HL-60 (cell line): ENCODE measurements around the gene TAS2R39.

ENCODE experiments used
- DNase-seq, 2 experiments: peaks; one replicate each; pipeline ENCODE4 v3.0.0-alpha.2; 2010 to 2020; ENCODE audit warnings: low read depth in 1 of 2, low spot score in 1 of 2
- H3K27ac ChIP-seq: fragments of 250-450 bp; sonication (Bioruptor Pico); replicated peaks from 2 replicates; pipeline ENCODE4 v1.5.1; 2020; ENCODE audit warnings: mild to moderate bottlenecking, moderate library complexity
- H3K27me3 ChIP-seq: fragments of 250-450 bp; sonication (Bioruptor Pico); 2 replicates; pipeline ENCODE4 v1.5.1; 2021; ENCODE audit warnings: mild to moderate bottlenecking, moderate library complexity; ENCODE audit not compliant: insufficient read depth, poor library complexity, severe bottlenecking
- H3K4me3 ChIP-seq: replicated peaks from 2 replicates; pipeline ENCODE4 v1.5.1; 2011; ENCODE audit warnings: mild to moderate bottlenecking, control low read depth, low read length; ENCODE audit not compliant: insufficient read depth
- GABPA ChIP-seq: IDR thresholded peaks from 2 replicates; pipeline ENCODE4 v1.6.1; 2012; ENCODE audit warnings: low read depth
- POLR2AphosphoS5 ChIP-seq: IDR thresholded peaks from 2 replicates; pipeline ENCODE4 v1.6.1; 2012; ENCODE audit warnings: low read depth
- SPI1 ChIP-seq: IDR thresholded peaks from 2 replicates; pipeline ENCODE4 v1.6.1; 2012; ENCODE audit warnings: low read depth, mild to moderate bottlenecking, borderline replicate concordance
- TF ChIP-seq, protein P1 (sequence below): IDR thresholded peaks from one replicate; pipeline ENCODE4 v1.5.1; 2011; ENCODE audit warnings: low read length, control low read depth, inconsistent platforms; ENCODE audit not compliant: insufficient read depth
- TF ChIP-seq, protein P2 (sequence below): IDR thresholded peaks from 2 replicates; pipeline ENCODE4 v1.6.1; 2012; ENCODE audit warnings: low read depth; ENCODE audit not compliant: insufficient replicate concordance

The TAS2R39 gene

GRCh38 chr7:143225047-143225446 is 41.8 kb downstream of the TAS2R39 start:
- DNase-seq = no peak
- H3K27ac ChIP-seq = no peak overlapping the region

DNA sequence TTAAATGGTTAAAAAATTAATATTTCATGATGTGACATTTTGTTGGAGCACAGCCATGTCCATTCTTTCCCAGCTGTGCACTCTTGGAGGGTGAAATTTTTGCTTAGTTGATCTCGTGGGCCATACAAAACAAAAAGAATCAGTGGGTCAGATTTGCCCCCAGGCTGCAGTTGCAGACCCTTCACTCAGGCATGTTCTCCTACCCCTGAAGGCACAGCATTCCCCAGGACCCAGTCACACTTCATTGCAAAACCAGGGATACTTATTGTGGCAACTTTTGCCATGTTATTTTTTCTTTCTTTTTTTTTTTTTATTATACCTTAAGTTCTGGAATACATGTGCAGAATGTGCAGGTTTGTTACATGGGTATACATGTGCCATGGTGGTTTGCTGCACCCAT is 44.6 kb downstream of the TAS2R39 start:
- DNase-seq = no peak
- Histone ChIP-seq H3K4me3 (no peak overlapping the region), H3K27ac (no peak overlapping the region), H3K27me3 (no peaks in the 10 kb centered on the region)
- TF ChIP-seq SPI1 (no peak), GABPA (no peak), POLR2AphosphoS5 (no peak)
- TF ChIP-seq, protein P1, sequence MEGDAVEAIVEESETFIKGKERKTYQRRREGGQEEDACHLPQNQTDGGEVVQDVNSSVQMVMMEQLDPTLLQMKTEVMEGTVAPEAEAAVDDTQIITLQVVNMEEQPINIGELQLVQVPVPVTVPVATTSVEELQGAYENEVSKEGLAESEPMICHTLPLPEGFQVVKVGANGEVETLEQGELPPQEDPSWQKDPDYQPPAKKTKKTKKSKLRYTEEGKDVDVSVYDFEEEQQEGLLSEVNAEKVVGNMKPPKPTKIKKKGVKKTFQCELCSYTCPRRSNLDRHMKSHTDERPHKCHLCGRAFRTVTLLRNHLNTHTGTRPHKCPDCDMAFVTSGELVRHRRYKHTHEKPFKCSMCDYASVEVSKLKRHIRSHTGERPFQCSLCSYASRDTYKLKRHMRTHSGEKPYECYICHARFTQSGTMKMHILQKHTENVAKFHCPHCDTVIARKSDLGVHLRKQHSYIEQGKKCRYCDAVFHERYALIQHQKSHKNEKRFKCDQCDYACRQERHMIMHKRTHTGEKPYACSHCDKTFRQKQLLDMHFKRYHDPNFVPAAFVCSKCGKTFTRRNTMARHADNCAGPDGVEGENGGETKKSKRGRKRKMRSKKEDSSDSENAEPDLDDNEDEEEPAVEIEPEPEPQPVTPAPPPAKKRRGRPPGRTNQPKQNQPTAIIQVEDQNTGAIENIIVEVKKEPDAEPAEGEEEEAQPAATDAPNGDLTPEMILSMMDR = no peak
- TF ChIP-seq, protein P2, sequence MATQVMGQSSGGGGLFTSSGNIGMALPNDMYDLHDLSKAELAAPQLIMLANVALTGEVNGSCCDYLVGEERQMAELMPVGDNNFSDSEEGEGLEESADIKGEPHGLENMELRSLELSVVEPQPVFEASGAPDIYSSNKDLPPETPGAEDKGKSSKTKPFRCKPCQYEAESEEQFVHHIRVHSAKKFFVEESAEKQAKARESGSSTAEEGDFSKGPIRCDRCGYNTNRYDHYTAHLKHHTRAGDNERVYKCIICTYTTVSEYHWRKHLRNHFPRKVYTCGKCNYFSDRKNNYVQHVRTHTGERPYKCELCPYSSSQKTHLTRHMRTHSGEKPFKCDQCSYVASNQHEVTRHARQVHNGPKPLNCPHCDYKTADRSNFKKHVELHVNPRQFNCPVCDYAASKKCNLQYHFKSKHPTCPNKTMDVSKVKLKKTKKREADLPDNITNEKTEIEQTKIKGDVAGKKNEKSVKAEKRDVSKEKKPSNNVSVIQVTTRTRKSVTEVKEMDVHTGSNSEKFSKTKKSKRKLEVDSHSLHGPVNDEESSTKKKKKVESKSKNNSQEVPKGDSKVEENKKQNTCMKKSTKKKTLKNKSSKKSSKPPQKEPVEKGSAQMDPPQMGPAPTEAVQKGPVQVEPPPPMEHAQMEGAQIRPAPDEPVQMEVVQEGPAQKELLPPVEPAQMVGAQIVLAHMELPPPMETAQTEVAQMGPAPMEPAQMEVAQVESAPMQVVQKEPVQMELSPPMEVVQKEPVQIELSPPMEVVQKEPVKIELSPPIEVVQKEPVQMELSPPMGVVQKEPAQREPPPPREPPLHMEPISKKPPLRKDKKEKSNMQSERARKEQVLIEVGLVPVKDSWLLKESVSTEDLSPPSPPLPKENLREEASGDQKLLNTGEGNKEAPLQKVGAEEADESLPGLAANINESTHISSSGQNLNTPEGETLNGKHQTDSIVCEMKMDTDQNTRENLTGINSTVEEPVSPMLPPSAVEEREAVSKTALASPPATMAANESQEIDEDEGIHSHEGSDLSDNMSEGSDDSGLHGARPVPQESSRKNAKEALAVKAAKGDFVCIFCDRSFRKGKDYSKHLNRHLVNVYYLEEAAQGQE = no peak

More at GRCh38 chr7:143225047-143225446, 41.8 kb downstream of the TAS2R39 start:
- no peaks in the 10 kb centered on the region for H3K27me3 ChIP-seq
- TF ChIP-seq GABPA (no peak), SPI1 (no peak), POLR2AphosphoS5 (no peak)
- TF ChIP-seq, protein P2 = no peak
- TF ChIP-seq, protein P1 = no peak
- H3K4me3 ChIP-seq = no peak overlapping the region

DNA sequence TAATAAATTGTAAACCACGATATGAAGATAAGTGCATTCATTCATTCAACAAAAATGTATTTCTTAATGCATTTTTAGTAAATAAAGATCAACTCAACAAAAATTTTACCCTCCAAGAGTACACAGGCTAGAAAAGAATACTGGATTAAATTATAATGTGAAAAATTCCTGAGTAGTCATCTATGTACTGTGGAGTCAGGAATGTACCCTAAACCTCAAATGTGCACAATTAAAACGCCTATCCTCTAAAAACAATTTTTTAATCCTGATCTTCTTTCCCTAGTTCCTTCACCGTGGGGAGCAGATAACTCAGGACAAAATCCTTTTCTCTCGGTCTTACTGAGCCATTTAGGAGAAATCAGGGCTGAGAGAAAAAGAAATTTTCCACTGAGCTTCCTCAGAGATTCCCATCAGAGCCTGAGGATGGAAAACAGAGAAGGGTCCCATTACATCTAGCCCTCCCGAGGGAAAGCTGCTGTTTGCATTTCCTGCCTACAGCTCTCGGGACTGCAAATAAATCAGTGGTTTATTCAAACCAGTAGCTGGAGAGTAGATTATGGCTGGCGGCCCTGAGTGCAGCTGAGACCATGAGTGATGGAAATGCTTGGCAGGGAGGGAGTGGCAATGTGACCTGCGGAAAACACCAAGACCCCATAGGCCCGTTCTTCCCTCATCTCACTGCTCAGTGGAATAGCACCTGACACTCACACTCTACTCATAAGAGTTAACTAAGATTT is 46.0 kb downstream of the TAS2R39 start:
- TF ChIP-seq, protein P2 = no peak
- TF ChIP-seq, protein P1 = no peak
- TF ChIP-seq POLR2AphosphoS5 (no peak), GABPA (no peak), SPI1 (no peak)
- H3K4me3 ChIP-seq = no peak overlapping the region
- no peak overlapping the region for H3K27ac ChIP-seq
- H3K27me3 ChIP-seq = no peaks in the 10 kb centered on the region
- DNase-seq = no peak
